ENCODE data around the gene PREX1.

DNA sequence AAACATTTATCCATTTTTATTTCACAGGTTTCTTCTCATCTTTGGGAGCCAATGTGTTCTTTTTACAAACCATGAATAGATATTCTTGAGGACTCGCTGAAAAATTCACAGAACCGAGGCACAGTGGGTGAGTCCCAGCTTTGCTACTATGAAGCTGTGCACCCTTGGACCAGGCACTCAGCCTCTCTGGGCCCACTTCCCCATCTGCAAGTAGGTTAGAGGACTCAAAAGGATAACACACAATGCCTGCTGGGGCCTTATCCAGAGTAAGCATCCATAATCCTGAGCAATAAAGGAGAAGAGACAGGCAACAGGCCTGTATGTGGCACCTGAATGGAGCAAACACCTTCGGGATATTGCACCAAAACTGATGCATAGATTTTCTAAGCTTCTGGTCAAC lies 153.3 kb downstream of the PREX1 start:
- TF ChIP-seq, protein P1, sequence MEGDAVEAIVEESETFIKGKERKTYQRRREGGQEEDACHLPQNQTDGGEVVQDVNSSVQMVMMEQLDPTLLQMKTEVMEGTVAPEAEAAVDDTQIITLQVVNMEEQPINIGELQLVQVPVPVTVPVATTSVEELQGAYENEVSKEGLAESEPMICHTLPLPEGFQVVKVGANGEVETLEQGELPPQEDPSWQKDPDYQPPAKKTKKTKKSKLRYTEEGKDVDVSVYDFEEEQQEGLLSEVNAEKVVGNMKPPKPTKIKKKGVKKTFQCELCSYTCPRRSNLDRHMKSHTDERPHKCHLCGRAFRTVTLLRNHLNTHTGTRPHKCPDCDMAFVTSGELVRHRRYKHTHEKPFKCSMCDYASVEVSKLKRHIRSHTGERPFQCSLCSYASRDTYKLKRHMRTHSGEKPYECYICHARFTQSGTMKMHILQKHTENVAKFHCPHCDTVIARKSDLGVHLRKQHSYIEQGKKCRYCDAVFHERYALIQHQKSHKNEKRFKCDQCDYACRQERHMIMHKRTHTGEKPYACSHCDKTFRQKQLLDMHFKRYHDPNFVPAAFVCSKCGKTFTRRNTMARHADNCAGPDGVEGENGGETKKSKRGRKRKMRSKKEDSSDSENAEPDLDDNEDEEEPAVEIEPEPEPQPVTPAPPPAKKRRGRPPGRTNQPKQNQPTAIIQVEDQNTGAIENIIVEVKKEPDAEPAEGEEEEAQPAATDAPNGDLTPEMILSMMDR (IDR thresholded peaks at IDR 0.05; ENCODE audit: insufficient read depth, low read length), result no peak
- TF ChIP-seq REST (IDR thresholded peaks at IDR 0.05; ENCODE audit: insufficient replicate concordance, low read depth), result no peak

Measured in HL-60 (cell line).